DMS53 treated with DMSO at 0.1 percent for 48 hours (cell line): ENCODE results near the gene SMIM10L1.

Experiments
- DNase-seq: peaks from one replicate; lab custom pipeline; 2025; ENCODE audit not compliant: unreplicated experiment; lab: John Stamatoyannopoulos, UW

SMIM10L1 gene

DNA sequence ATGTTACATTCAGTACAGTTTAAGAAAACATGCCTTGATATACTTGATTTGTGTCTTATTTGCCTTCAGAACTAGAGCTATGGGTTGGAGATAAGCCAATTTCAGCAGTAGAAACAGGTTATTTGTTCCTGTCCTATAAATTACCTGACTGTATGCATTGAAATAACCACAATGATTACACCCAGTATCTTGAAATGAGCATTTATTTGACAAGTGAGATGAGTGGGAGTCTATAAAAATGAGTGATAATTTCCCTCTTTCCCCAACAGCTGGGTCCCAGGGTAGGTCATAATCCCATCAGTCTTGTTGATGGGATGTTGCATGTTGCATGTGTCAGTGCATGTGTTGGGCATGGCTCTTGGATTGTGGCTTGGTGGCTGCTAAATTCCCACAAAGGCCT, 12.0 kb downstream of the SMIM10L1 start:
- no peak for DNase-seq

DNA sequence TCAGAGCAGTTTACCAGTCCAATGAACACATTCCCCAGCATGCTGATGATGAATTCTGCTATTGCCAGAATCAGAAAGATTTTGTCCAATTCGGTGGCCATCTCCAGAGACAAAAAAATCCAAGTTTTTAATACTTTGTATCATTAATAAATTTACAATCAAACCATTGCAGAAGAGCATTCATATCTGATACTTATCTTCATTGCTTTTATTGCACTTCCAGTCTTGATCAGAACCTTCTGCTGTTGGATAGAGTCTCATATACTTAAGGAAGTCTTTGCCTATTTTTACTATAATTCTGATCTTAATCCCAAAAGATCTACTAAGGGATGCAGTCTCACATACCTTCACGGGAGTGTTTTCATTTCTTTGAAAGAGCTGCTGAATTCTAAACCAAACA, 15.8 kb downstream of the SMIM10L1 start, which contains the start of gene TAS2R42:
TSS of gene TAS2R42 (minus strand) at position 101 of the 400 bp plus-strand sequence. CDS start at position 101, 0 bp downstream.
- DNase-seq = no peak

DNA sequence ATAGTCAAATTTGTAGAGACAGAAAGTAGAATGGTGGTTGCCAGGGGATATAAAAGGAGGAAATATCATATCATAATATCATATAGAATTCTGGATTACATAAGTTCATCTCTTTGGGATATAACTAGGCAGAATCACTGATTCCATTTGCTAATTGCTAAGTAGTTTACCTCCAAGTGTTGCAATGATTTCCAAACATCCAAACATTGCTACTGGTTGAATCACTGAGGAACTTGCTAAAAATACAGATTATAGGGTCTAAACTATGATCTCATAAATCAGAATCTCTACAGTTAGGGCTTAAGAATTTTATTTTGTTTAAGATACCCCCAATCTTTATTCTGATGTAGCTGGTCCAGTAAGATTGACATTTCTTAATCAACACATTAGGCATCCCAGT, 31.8 kb downstream of the SMIM10L1 start:
- DNase-seq = no peak

DNA sequence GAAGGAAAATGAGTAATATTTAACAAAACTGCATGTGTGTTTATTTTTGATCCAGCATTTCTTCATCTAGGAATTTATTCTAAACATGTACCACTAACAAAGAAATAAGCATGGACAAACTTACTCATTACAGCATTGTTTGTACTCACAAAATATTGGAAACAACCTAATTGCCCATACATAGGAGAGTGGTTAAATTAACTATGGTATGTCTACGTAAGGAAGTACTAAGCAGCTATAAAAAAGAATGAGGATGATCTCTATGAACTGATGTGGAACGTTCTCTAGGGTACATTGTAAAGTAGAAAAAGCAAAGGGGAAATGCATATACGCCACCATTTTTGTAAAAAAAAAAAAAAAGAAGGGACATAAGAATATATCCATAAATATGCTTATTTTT, 33.2 kb downstream of the SMIM10L1 start:
- DNase-seq = no peak

- no peak for DNase-seq
Observed at GRCh38 chr12:11209113-11209512, 38.1 kb downstream of the SMIM10L1 start.
